ENCODE results near the gene INCENP. TPM values are rescaled to one million over a fixed set of nuclear protein-coding genes. Genes with fewer than 3 reads are reported as not detected.

Gene INCENP
- total RNA-seq, 4 donors from 2014 or later = 7.7 to 28.8 (median 13.0) TPM

- no peaks in the 10 kb centered on the region for H3K27me3 ChIP-seq
- 93% methylated on average over 16 to 17 of the region's 17 CpGs for WGBS, 2 donors
- H3K9me3 ChIP-seq = no peaks in the 10 kb centered on the region
- H3K4me3 ChIP-seq = no peak overlapping the region
- no peaks in the 10 kb centered on the region for H3K4me1 ChIP-seq
- peaks cover 0 to 82% (median 3%) of the 10 kb centered on the region in 3 donors for H3K36me3 ChIP-seq
- TF ChIP-seq CTCF (IDR thresholded peaks at IDR 0.05) (no peak), EP300 (IDR thresholded peaks at IDR 0.05) (no peak), POLR2A (IDR thresholded peaks at IDR 0.05) (no peak)
- DNase-seq (ENCODE audit: low spot score in 2 of 2) = no peak
- H3K27ac ChIP-seq = no peak overlapping the region
Measured at GRCh38 chr11:62149986-62150886, 26.4 kb downstream of the INCENP start.

- peaks cover 0 to 73% (median 0%) of the 10 kb centered on the region in 3 donors for H3K36me3 ChIP-seq
- H3K4me3 ChIP-seq = no peak overlapping the region
- WGBS, 2 donors = 96 to 100% methylated on average over 6 to 10 of the region's 10 CpGs
- H3K27me3 ChIP-seq = no peaks in the 10 kb centered on the region
- DNase-seq (ENCODE audit: low spot score in 2 of 2) = no peak
- H3K27ac ChIP-seq = no peak overlapping the region
- no peak for TF ChIP-seq POLR2A (IDR thresholded peaks at IDR 0.05)
- TF ChIP-seq EP300 (IDR thresholded peaks at IDR 0.05) = no peak
- no peak for TF ChIP-seq CTCF (IDR thresholded peaks at IDR 0.05)
- H3K9me3 ChIP-seq = no peaks in the 10 kb centered on the region
- H3K4me1 ChIP-seq = no peaks in the 10 kb centered on the region
Measured at GRCh38 chr11:62150887-62151736, 27.3 kb downstream of the INCENP start.

- Histone ChIP-seq H3K27ac (no peak overlapping the region), H3K9me3 (no peaks in the 10 kb centered on the region), H3K4me3 (no peak overlapping the region), H3K27me3 (no peaks in the 10 kb centered on the region), H3K36me3 (peaks cover 0 to 67% (median 0%) of the 10 kb centered on the region in 3 donors), H3K4me1 (no peaks in the 10 kb centered on the region)
- TF ChIP-seq CTCF (IDR thresholded peaks at IDR 0.05) = no peak
- no peak for TF ChIP-seq POLR2A (IDR thresholded peaks at IDR 0.05)
- no peak for TF ChIP-seq EP300 (IDR thresholded peaks at IDR 0.05)
- no peak for DNase-seq (ENCODE audit: low spot score in 2 of 2)
- 94 to 95% methylated on average over 9 of the region's 9 CpGs for WGBS, 2 donors
Measured at GRCh38 chr11:62151737-62152102, 27.9 kb downstream of the INCENP start.

- no peak for TF ChIP-seq CTCF (IDR thresholded peaks at IDR 0.05)
- no peak for TF ChIP-seq EP300 (IDR thresholded peaks at IDR 0.05)
- no peak for TF ChIP-seq POLR2A (IDR thresholded peaks at IDR 0.05)
Measured at GRCh38 chr11:62152245-62153086, 28.7 kb downstream of the INCENP start.

More at GRCh38 chr11:62152245-62153086, 28.7 kb downstream of the INCENP start:
- Histone ChIP-seq H3K9me3 (no peaks in the 10 kb centered on the region), H3K36me3 (peaks cover 0 to 59% (median 0%) of the 10 kb centered on the region in 3 donors), H3K4me1 (no peaks in the 10 kb centered on the region), H3K27ac (no peak overlapping the region), H3K27me3 (no peaks in the 10 kb centered on the region), H3K4me3 (no peak overlapping the region)
- DNase-seq (ENCODE audit: low spot score in 2 of 2) = no peak
- WGBS, 2 donors = 92 to 94% methylated on average over 12 to 14 of the region's 14 CpGs
